Liver (tissue), 9 donors: ENCODE measurements around the gene ALK. TPM values are rescaled to one million over a fixed set of nuclear protein-coding genes. Genes with fewer than 3 reads are reported as not detected.
"Not testable (repeated sequence)": the region's sequence is repeated elsewhere in the genome, so short reads cannot be mapped to it uniquely, and the experiment has no call there.

Experiments
- DNase-seq: peaks from one replicate; pipeline ENCODE4 v3.0.0-alpha.2; 2017; ENCODE audit warnings: low spot score
- H3K27ac ChIP-seq, 2 donors: one replicate each; pipeline ENCODE4 v1.7.0; 2013; ENCODE audit warnings: inconsistent platforms in 2 of 2, low read length in 2 of 2, control low read depth in 1 of 2, low read depth in 1 of 2, mild to moderate bottlenecking in 1 of 2
- H3K27me3 ChIP-seq, 4 donors: one replicate each; pipeline versions ENCODE4 v1.6.1 to v1.7.0; 2013; ENCODE audit warnings: low read length in 3 of 4, inconsistent platforms in 1 of 4, mild to moderate bottlenecking in 1 of 4, moderate library complexity in 1 of 4; ENCODE audit not compliant: control insufficient read depth in 4 of 4, insufficient read depth in 4 of 4
- H3K36me3 ChIP-seq, 4 donors: one replicate each; pipeline versions ENCODE4 v1.6.1 to v1.7.0; 2013; ENCODE audit warnings: low read length in 3 of 4, mild to moderate bottlenecking in 3 of 4, low read depth in 1 of 4, moderate library complexity in 1 of 4; ENCODE audit not compliant: control insufficient read depth in 4 of 4, insufficient read depth in 3 of 4
- H3K4me1 ChIP-seq, 4 donors: one replicate each; pipeline versions ENCODE4 v1.6.1 to v1.7.0; 2013; ENCODE audit warnings: low read length in 3 of 4, mild to moderate bottlenecking in 3 of 4, moderate library complexity in 1 of 4; ENCODE audit not compliant: control insufficient read depth in 4 of 4, insufficient read depth in 4 of 4
- H3K4me3 ChIP-seq, 3 donors: one replicate each; pipeline versions ENCODE4 v1.6.1 to v1.7.0; 2013; ENCODE audit warnings: low read length in 3 of 3, control low read depth in 1 of 3, low read depth in 1 of 3, mild to moderate bottlenecking in 1 of 3
- H3K9ac ChIP-seq, 2 donors: one replicate each; pipeline ENCODE4 v1.7.0; 2013; ENCODE audit warnings: low read length in 2 of 2, mild to moderate bottlenecking in 2 of 2, moderate library complexity in 2 of 2, control low read depth in 1 of 2, low read depth in 1 of 2
- H3K9me3 ChIP-seq, 4 donors: one replicate each; pipeline versions ENCODE4 v1.6.1 to v1.7.0; 2013; ENCODE audit warnings: low read length in 3 of 4; ENCODE audit not compliant: control insufficient read depth in 4 of 4
- ATF3 ChIP-seq: IDR thresholded peaks from 2 replicates; pipeline ENCODE4 v1.6.1; 2016; ENCODE audit warnings: antibody characterized with exemption
- CTCF ChIP-seq: fragments of 150-350 bp; IDR thresholded peaks from 2 replicates; pipeline ENCODE4 v1.5.1; 2017; ENCODE audit warnings: improper control_type of control experiment, low read depth, low read length; ENCODE audit not compliant: missing input control
- EGR1 ChIP-seq, 2 donors: IDR thresholded peaks; 2 replicates each; pipeline ENCODE4 v1.6.1; 2016 to 2018; ENCODE audit warnings: antibody characterized with exemption in 2 of 2, low read depth in 2 of 2
- GABPA ChIP-seq, 2 donors: IDR thresholded peaks in 1 of 2; conservative IDR thresholded peaks in 1 of 2; 2 replicates each; pipeline ENCODE4 v1.6.1; 2016; ENCODE audit warnings: antibody characterized with exemption in 2 of 2, mild to moderate bottlenecking in 1 of 2, moderate library complexity in 1 of 2
- HNF4A ChIP-seq, 2 donors: conservative IDR thresholded peaks; 2 replicates each; pipeline ENCODE4 v1.6.1; 2016; ENCODE audit warnings: antibody characterized with exemption in 2 of 2, mild to moderate bottlenecking in 2 of 2
- HNF4G ChIP-seq: IDR thresholded peaks from 2 replicates; pipeline ENCODE4 v1.6.1; 2016; ENCODE audit warnings: antibody characterized with exemption
- JUND ChIP-seq, 2 donors: IDR thresholded peaks; 2 replicates each; pipeline ENCODE4 v1.6.1; 2016; ENCODE audit warnings: antibody characterized with exemption in 2 of 2
- RAD21 ChIP-seq, 2 donors: IDR thresholded peaks; 2 replicates each; pipeline ENCODE4 v1.6.1; 2016; ENCODE audit warnings: antibody characterized with exemption in 2 of 2, mild to moderate bottlenecking in 2 of 2
- REST ChIP-seq: IDR thresholded peaks from 2 replicates; pipeline ENCODE4 v1.6.1; 2016; ENCODE audit warnings: antibody characterized with exemption, mild to moderate bottlenecking
- RXRA ChIP-seq, 2 donors: IDR thresholded peaks; 2 replicates each; pipeline ENCODE4 v1.6.1; 2017 to 2018; ENCODE audit warnings: antibody characterized with exemption in 2 of 2, mild to moderate bottlenecking in 1 of 2
- SP1 ChIP-seq: IDR thresholded peaks from 2 replicates; pipeline ENCODE4 v1.6.1; 2018; ENCODE audit warnings: antibody characterized with exemption, mild to moderate bottlenecking
- YY1 ChIP-seq: IDR thresholded peaks from 2 replicates; pipeline ENCODE4 v1.6.1; 2016; ENCODE audit warnings: antibody characterized with exemption, mild to moderate bottlenecking
- WGBS: extraction: QIAGEN DNeasy Blood & Tissue Kit; methylation state at CpG from one replicate; pipeline ENCODE4 v1.1.7; 2013; 5-methylcytosine and 5-hydroxymethylcytosine counted together
- polyA plus RNA-seq, 2 donors: library from polyadenylated mRNA; stranded (reverse) in 1 of 2; unstranded in 1 of 2; fragments of 200-250 nt in 1 of 2; fragments of >200 nt in 1 of 2; fragmentation: Nextera tagmentation in 1 of 2; extraction: Ambion mirVana in 1 of 2; gene quantifications; one replicate each; pipeline versions ENCODE4 v1.2.1 to v1.2.3, GENCODE V29; 2013 to 2015
- total RNA-seq, 2 donors: library from RNA; depleted of rRNA; stranded (reverse); fragments of >200 nt; gene quantifications; one replicate each; pipeline ENCODE4 v1.2.3, GENCODE V29; 2014
- donor health status: healthy.
- donor health status: healthy.
- donor health status: healthy.
- donor health status: healthy.
- donor health status: healthy.

The ALK gene
- total and polyA plus RNA-seq, 4 donors = under 0.01 TPM; not detected in 3

GRCh38 chr2:29259221-29259620, 662.2 kb downstream of the ALK start:
- WGBS = 64% methylated on average over 4 of the region's 4 CpGs
- Histone ChIP-seq H3K9me3 (no peaks in the 10 kb centered on the region), H3K4me1 (no peaks in the 10 kb centered on the region), H3K27ac (no peak overlapping the region), H3K4me3 (no peak overlapping the region), H3K27me3 (no peaks in the 10 kb centered on the region), H3K36me3 (no peaks in the 10 kb centered on the region), H3K9ac (no peak overlapping the region)
- TF ChIP-seq HNF4A (conservative IDR thresholded peaks at IDR 0.05) = no peak
- no peak for TF ChIP-seq GABPA (IDR thresholded peaks at IDR 0.05 in 1 of 2, conservative IDR thresholded peaks at IDR 0.05 in 1 of 2)
- no peak for TF ChIP-seq RAD21 (IDR thresholded peaks at IDR 0.05)
- no peak for TF ChIP-seq CTCF
- no peak for TF ChIP-seq SP1
- TF ChIP-seq REST = no peak
- TF ChIP-seq ATF3 = no peak
- TF ChIP-seq RXRA (IDR thresholded peaks at IDR 0.05) = no peak
- TF ChIP-seq EGR1 (IDR thresholded peaks at IDR 0.05; ENCODE audit: low read depth in 2 of 2) = no peak
- no peak for DNase-seq

- H3K4me3 ChIP-seq = no peak overlapping the region
- no peak for TF ChIP-seq SP1
- no peak for TF ChIP-seq JUND (IDR thresholded peaks at IDR 0.05)
- TF ChIP-seq HNF4G = no peak
- TF ChIP-seq RAD21 (IDR thresholded peaks at IDR 0.05) = no peak
- TF ChIP-seq YY1 = no peak
- H3K9me3 ChIP-seq = no peaks in the 10 kb centered on the region
- H3K36me3 ChIP-seq = no peaks in the 10 kb centered on the region
- H3K4me1 ChIP-seq = no peaks in the 10 kb centered on the region
- no peak overlapping the region for H3K9ac ChIP-seq
- WGBS = 61% methylated on average over 2 of the region's 2 CpGs
- H3K27me3 ChIP-seq = no peaks in the 10 kb centered on the region
- no peak for DNase-seq
- H3K27ac ChIP-seq = no peak overlapping the region
These were observed 666.4 kb downstream of the ALK start for GRCh38 chr2:29255004-29255403.

GRCh38 chr2:29253495-29254275, 667.7 kb downstream of the ALK start:
- not testable (repeated sequence) for DNase-seq, H3K9me3 ChIP-seq, H3K4me3 ChIP-seq, H3K27ac ChIP-seq, H3K36me3 ChIP-seq, H3K27me3 ChIP-seq, H3K9ac ChIP-seq, H3K4me1 ChIP-seq
- 63% methylated on average over 4 of the region's 4 CpGs for WGBS
